H9 (cell line): ENCODE results near the gene CEP68. TPM values are rescaled to one million over a fixed set of nuclear protein-coding genes. Genes with fewer than 3 reads are reported as not detected.

ENCODE experiments used
- DNase-seq: peaks from one replicate; pipeline ENCODE4 v3.0.0-alpha.2; 2017
- H2AFZ ChIP-seq: one replicate; pipeline ENCODE4 v1.6.1; 2013; ENCODE audit warnings: mild to moderate bottlenecking, low read length, control low read depth, moderate library complexity
- H2AK5ac ChIP-seq: 2 replicates; pipeline ENCODE4 v1.6.1; 2013; ENCODE audit warnings: low read length, control low read depth, mixed read lengths; ENCODE audit not compliant: insufficient read length
- H2BK120ac ChIP-seq: one replicate; pipeline ENCODE4 v1.6.1; 2013; ENCODE audit warnings: low read depth, mild to moderate bottlenecking, low read length, control low read depth, inconsistent platforms; ENCODE audit not compliant: poor library complexity, severe bottlenecking
- H2BK12ac ChIP-seq: 2 replicates; pipeline ENCODE4 v1.6.1; 2013; ENCODE audit warnings: low read length, control low read depth, mixed read lengths, low read depth; ENCODE audit not compliant: insufficient read length
- H2BK15ac ChIP-seq: 2 replicates; pipeline ENCODE4 v1.6.1; 2013; ENCODE audit warnings: low read depth, low read length, control low read depth
- H2BK20ac ChIP-seq: one replicate; pipeline ENCODE4 v1.6.1; 2013; ENCODE audit warnings: low read depth, mild to moderate bottlenecking, low read length, control low read depth, inconsistent platforms; ENCODE audit not compliant: poor library complexity, severe bottlenecking
- H2BK5ac ChIP-seq: 2 replicates; pipeline ENCODE4 v1.6.1; 2013; ENCODE audit warnings: low read length, control low read depth, mixed read lengths; ENCODE audit not compliant: insufficient read length
- H3K14ac ChIP-seq: 2 replicates; pipeline ENCODE4 v1.6.1; 2013; ENCODE audit warnings: low read length, control low read depth; ENCODE audit not compliant: insufficient read depth
- H3K18ac ChIP-seq: 2 replicates; pipeline ENCODE4 v1.6.1; 2013; ENCODE audit warnings: low read depth, mild to moderate bottlenecking, mixed read lengths, low read length, control low read depth; ENCODE audit not compliant: insufficient read length
- H3K23ac ChIP-seq: 2 replicates; pipeline ENCODE4 v1.6.1; 2013; ENCODE audit warnings: low read length, control low read depth, mixed read lengths, low read depth; ENCODE audit not compliant: insufficient read length
- H3K23me2 ChIP-seq: 2 replicates; pipeline ENCODE4 v1.6.1; 2013; ENCODE audit warnings: low read depth, mild to moderate bottlenecking, mixed read lengths, low read length, control low read depth; ENCODE audit not compliant: insufficient read length, poor library complexity, severe bottlenecking
- H3K27ac ChIP-seq: 2 replicates; pipeline ENCODE4 v1.5.1; 2013; ENCODE audit warnings: low read length, control low read depth, mixed read lengths, low read depth; ENCODE audit not compliant: insufficient read length
- H3K27me3 ChIP-seq: 2 replicates; pipeline ENCODE4 v1.6.1; 2013; ENCODE audit warnings: low read length, control low read depth, inconsistent platforms; ENCODE audit not compliant: insufficient read depth
- H3K4ac ChIP-seq: 2 replicates; pipeline ENCODE4 v1.6.1; 2013; ENCODE audit warnings: low read depth, mild to moderate bottlenecking, control low read depth, inconsistent platforms, low read length, moderate library complexity
- H3K4me1 ChIP-seq: 2 replicates; pipeline ENCODE4 v1.6.1; 2013; ENCODE audit warnings: low read length, control low read depth, inconsistent platforms; ENCODE audit not compliant: insufficient read depth
- H3K4me2 ChIP-seq: 2 replicates; pipeline ENCODE4 v1.6.1; 2013; ENCODE audit warnings: low read length, control low read depth, mixed read lengths; ENCODE audit not compliant: insufficient read length, insufficient read depth
- H3K56ac ChIP-seq: 2 replicates; pipeline ENCODE4 v1.6.1; 2013; ENCODE audit warnings: low read depth, mild to moderate bottlenecking, mixed read lengths, low read length, control low read depth; ENCODE audit not compliant: insufficient read length
- H3K79me1 ChIP-seq: 2 replicates; pipeline ENCODE4 v1.6.1; 2013; ENCODE audit warnings: low read depth, mild to moderate bottlenecking, moderate library complexity, low read length, control low read depth, inconsistent platforms; ENCODE audit not compliant: insufficient read depth, poor library complexity, severe bottlenecking
- H3K79me2 ChIP-seq: 2 replicates; pipeline ENCODE4 v1.6.1; 2013; ENCODE audit warnings: low read length, control low read depth, inconsistent platforms; ENCODE audit not compliant: insufficient read depth
- H3K9ac ChIP-seq: 2 replicates; pipeline ENCODE4 v1.6.1; 2013; ENCODE audit warnings: low read length, control low read depth, mixed read lengths; ENCODE audit not compliant: insufficient read length; ENCODE audit errors: extremely low read depth
- H3K9me3 ChIP-seq: one replicate; pipeline ENCODE4 v1.6.1; 2013; ENCODE audit warnings: low read depth, low read length, inconsistent platforms; ENCODE audit not compliant: control insufficient read depth
- H3T11ph ChIP-seq: one replicate; pipeline ENCODE4 v1.6.1; 2013; ENCODE audit warnings: mild to moderate bottlenecking, low read length, control low read depth, inconsistent platforms
- H4K20me1 ChIP-seq: one replicate; pipeline ENCODE4 v1.6.1; 2013; ENCODE audit not compliant: control insufficient read depth, insufficient read length, insufficient read depth
- H4K5ac ChIP-seq: 2 replicates; pipeline ENCODE4 v1.6.1; 2013; ENCODE audit warnings: low read depth, mild to moderate bottlenecking, mixed read lengths, low read length, control low read depth; ENCODE audit not compliant: insufficient read length
- H4K8ac ChIP-seq: replicated peaks from 2 replicates; pipeline ENCODE4 v1.6.1; 2013; ENCODE audit warnings: low read length, control low read depth, mixed read lengths, low read depth; ENCODE audit not compliant: insufficient read length
- H4K91ac ChIP-seq: 2 replicates; pipeline ENCODE4 v1.6.1; 2013; ENCODE audit warnings: low read depth, mild to moderate bottlenecking, moderate library complexity, mixed read lengths, low read length, control low read depth; ENCODE audit not compliant: insufficient read length
- H3K27ac Mint-ChIP-seq, 3 experiments: 2 replicates in 2 of 3; 3 replicates in 1 of 3; pipeline ENCODE4 v1.8.0; 2020 to 2021; ENCODE audit warnings: mixed read lengths in 3 of 3, mild to moderate bottlenecking in 1 of 3, moderate library complexity in 1 of 3
- H3K27me3 Mint-ChIP-seq: 2 replicates; pipeline ENCODE4 v1.8.0; 2021; ENCODE audit warnings: low read depth, mild to moderate bottlenecking, moderate library complexity, mixed read lengths
- H3K36me3 Mint-ChIP-seq, 3 experiments: 2 replicates in 2 of 3; 3 replicates in 1 of 3; pipeline ENCODE4 v1.8.0; 2020 to 2021; ENCODE audit warnings: low read depth in 3 of 3, mixed read lengths in 3 of 3; ENCODE audit not compliant: insufficient read depth in 1 of 3
- H3K4me1 Mint-ChIP-seq, 2 experiments: 2 replicates each; pipeline ENCODE4 v1.8.0; 2020; ENCODE audit warnings: mixed read lengths in 2 of 2
- H3K4me3 Mint-ChIP-seq, 2 experiments: 2 replicates in 1 of 2; 3 replicates in 1 of 2; pipeline ENCODE4 v1.8.0; 2020 to 2021; ENCODE audit warnings: mild to moderate bottlenecking in 2 of 2, mixed read lengths in 2 of 2, moderate library complexity in 1 of 2
- H3K9me3 Mint-ChIP-seq, 2 experiments: 2 replicates in 1 of 2; 3 replicates in 1 of 2; pipeline ENCODE4 v1.8.0; 2020; ENCODE audit warnings: mild to moderate bottlenecking in 2 of 2, mixed read lengths in 2 of 2, moderate library complexity in 1 of 2
- CTCF ChIP-seq: fragments of 200-600 bp; sonication (generic); conservative IDR thresholded peaks from 3 replicates; pipeline ENCODE4 v1.8.0; 2021; ENCODE audit warnings: antibody characterized with exemption, mild to moderate bottlenecking
- WGBS: extraction: QIAGEN DNeasy Blood & Tissue Kit; methylation state at CpG from one replicate; pipeline ENCODE4 v1.1.7; 2013; ENCODE audit warnings: missing lambda C conversion rate, low lambda C conversion rate, mixed read lengths; ENCODE audit not compliant: insufficient read length; ENCODE audit errors: extremely low coverage; 5-methylcytosine and 5-hydroxymethylcytosine counted together
- total RNA-seq: library from RNA; stranded (reverse); gene quantifications from 2 replicates; pipeline ENCODE4 v1.2.1, GENCODE V29; 2021

CEP68 gene
- total RNA-seq, 1 experiment from 2014 or later, result 20.2 TPM

GRCh38 chr2:65064728-65065552, 8.7 kb downstream of the CEP68 start:
- no peak for DNase-seq
- Histone ChIP-seq H3K14ac (no peak overlapping the region), H3K4ac (no peak overlapping the region), H3K79me2 (peaks cover 11% of the 10 kb centered on the region), H4K20me1 (peaks cover 2% of the 10 kb centered on the region), H2BK5ac (no peak overlapping the region), H3K9ac (no peak overlapping the region), H3K18ac (no peak overlapping the region), H3K27ac (no peak overlapping the region), H3K4me1 (no peaks in the 10 kb centered on the region; the same call in 1 of the 2 replicates), H3T11ph (no peak overlapping the region), H4K91ac (no peak overlapping the region), H3K79me1 (peaks cover 7% of the 10 kb centered on the region), H4K8ac (no peak overlapping the region), H2AFZ (no peak overlapping the region), H3K23me2 (no peaks in the 10 kb centered on the region), H3K56ac (no peak overlapping the region), H2BK20ac (no peak overlapping the region), H2AK5ac (no peak overlapping the region), H2BK15ac (no peak overlapping the region), H3K27me3 (no peaks in the 10 kb centered on the region), H2BK12ac (no peak overlapping the region), H2BK120ac (no peak overlapping the region), H3K23ac (no peak overlapping the region), H3K4me2 (no peak overlapping the region), H4K5ac (no peak overlapping the region), H3K9me3 (no peaks in the 10 kb centered on the region)
- peak overlapping the region; percentile 45 to 88 (median 86); a peak in 3 of 7 replicates for H3K27ac Mint-ChIP-seq
- H3K4me3 Mint-ChIP-seq, result no peak overlapping the region
- no peaks in the 10 kb centered on the region for H3K9me3 Mint-ChIP-seq
- H3K4me1 Mint-ChIP-seq, result peaks cover 15 to 17% of the 10 kb centered on the region in 2 experiments; a peak in 3 of 4 replicates
- no peaks in the 10 kb centered on the region for H3K27me3 Mint-ChIP-seq
- no CpG with 5 or more reads among the region's 14 CpGs for WGBS
- H3K36me3 Mint-ChIP-seq, result peaks cover 2 to 7% (median 5%) of the 10 kb centered on the region in 3 experiments; a peak in 4 of 7 replicates
- TF ChIP-seq CTCF, result peak; percentile 74
